Activated CD4-positive, CD25-positive, alpha-beta regulatory T cell treated with anti-CD3 and anti-CD28 coated beads, Interleukin-2, amount 50 U/mL, for 72 hours (primary cell): Measurements from ENCODE around the gene GPR39.

ENCODE experiments used
- DNase-seq: peaks from one replicate; pipeline ENCODE4 v3.0.0; 2021

Gene GPR39

GRCh38 chr2:132573444-132574007 lies 156.9 kb downstream of the GPR39 start:
- no peak for DNase-seq

- DNase-seq = no peak
These were observed 161.1 kb downstream of the GPR39 start for GRCh38 chr2:132577686-132578085.

GRCh38 chr2:132581591-132581990 lies 165.0 kb downstream of the GPR39 start:
- no peak for DNase-seq

GRCh38 chr2:132581991-132582738 lies 165.6 kb downstream of the GPR39 start:
- no peak for DNase-seq

- DNase-seq = no peak
These were observed 167.2 kb downstream of the GPR39 start for GRCh38 chr2:132583666-132584360.

- DNase-seq = no peak
These were observed 168.6 kb downstream of the GPR39 start for GRCh38 chr2:132584976-132585817.

- no peak for DNase-seq
These were observed 169.5 kb downstream of the GPR39 start for GRCh38 chr2:132586101-132586511.

- DNase-seq = no peak
These were observed 170.2 kb downstream of the GPR39 start for GRCh38 chr2:132586835-132587234.

- DNase-seq = no peak
These were observed 172.0 kb downstream of the GPR39 start for GRCh38 chr2:132588576-132588975.

GRCh38 chr2:132589111-132589830 lies 172.7 kb downstream of the GPR39 start:
- DNase-seq = no peak

GRCh38 chr2:132589966-132590365 lies 173.4 kb downstream of the GPR39 start:
- DNase-seq = no peak

GRCh38 chr2:132593171-132593570 lies 176.6 kb downstream of the GPR39 start:
- DNase-seq = no peak

GRCh38 chr2:132595186-132595585 lies 178.6 kb downstream of the GPR39 start:
- DNase-seq = no peak

GRCh38 chr2:132595693-132596092 lies 179.1 kb downstream of the GPR39 start:
- DNase-seq = no peak

GRCh38 chr2:132597166-132597565 lies 180.6 kb downstream of the GPR39 start:
- DNase-seq = no peak

- no peak for DNase-seq
These were observed 181.2 kb downstream of the GPR39 start for GRCh38 chr2:132597831-132598230.

GRCh38 chr2:132598536-132598935 lies 181.9 kb downstream of the GPR39 start:
- no peak for DNase-seq

- DNase-seq = no peak
These were observed 183.0 kb downstream of the GPR39 start for GRCh38 chr2:132599556-132599955.

GRCh38 chr2:132604561-132604960 lies 188.0 kb downstream of the GPR39 start:
- no peak for DNase-seq

- no peak for DNase-seq
These were observed 188.9 kb downstream of the GPR39 start for GRCh38 chr2:132605236-132606180.

- DNase-seq = no peak
These were observed 190.0 kb downstream of the GPR39 start for GRCh38 chr2:132606649-132607048.
